Measurements from ENCODE around the gene PIK3R3.

The PIK3R3 gene

GRCh38 chr1:46056325-46056724, 76.1 kb downstream of the PIK3R3 start:
- Mint-ChIP-seq H3K27ac (no peak overlapping the region), H3K4me3 (no peak overlapping the region), H3K27me3 (ENCODE audit: low read depth) (no peaks in the 10 kb centered on the region), H3K36me3 (ENCODE audit: low read depth) (peaks cover 83% of the 10 kb centered on the region), H3K4me1 (no peaks in the 10 kb centered on the region), H3K9me3 (peaks cover 2% of the 10 kb centered on the region)
- TF ChIP-seq, protein P1, sequence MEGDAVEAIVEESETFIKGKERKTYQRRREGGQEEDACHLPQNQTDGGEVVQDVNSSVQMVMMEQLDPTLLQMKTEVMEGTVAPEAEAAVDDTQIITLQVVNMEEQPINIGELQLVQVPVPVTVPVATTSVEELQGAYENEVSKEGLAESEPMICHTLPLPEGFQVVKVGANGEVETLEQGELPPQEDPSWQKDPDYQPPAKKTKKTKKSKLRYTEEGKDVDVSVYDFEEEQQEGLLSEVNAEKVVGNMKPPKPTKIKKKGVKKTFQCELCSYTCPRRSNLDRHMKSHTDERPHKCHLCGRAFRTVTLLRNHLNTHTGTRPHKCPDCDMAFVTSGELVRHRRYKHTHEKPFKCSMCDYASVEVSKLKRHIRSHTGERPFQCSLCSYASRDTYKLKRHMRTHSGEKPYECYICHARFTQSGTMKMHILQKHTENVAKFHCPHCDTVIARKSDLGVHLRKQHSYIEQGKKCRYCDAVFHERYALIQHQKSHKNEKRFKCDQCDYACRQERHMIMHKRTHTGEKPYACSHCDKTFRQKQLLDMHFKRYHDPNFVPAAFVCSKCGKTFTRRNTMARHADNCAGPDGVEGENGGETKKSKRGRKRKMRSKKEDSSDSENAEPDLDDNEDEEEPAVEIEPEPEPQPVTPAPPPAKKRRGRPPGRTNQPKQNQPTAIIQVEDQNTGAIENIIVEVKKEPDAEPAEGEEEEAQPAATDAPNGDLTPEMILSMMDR (IDR thresholded peaks at IDR 0.05; ENCODE audit: unreplicated experiment in 3 of 3): no peak

DNA sequence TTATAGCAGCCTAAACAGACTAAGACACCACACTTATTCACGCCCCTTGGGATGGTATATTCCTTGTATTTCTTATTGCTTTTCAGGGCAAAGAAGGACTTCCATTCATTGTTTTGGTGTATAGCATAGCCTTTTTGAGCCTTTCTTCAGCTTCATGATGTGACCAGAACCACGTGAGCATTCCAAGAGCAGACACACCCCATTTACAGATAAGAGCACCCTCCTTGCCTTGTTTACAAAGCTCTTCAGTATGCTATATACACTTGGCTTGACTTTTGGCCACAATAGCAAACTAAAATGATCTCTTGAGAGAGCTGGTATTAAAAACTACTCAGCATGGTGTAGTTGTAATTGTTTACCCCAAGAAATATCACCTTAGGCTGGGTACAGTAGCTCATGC, 78.7 kb downstream of the PIK3R3 start:
- H3K27me3 Mint-ChIP-seq (ENCODE audit: low read depth): no peaks in the 10 kb centered on the region
- peaks cover 79% of the 10 kb centered on the region for H3K36me3 Mint-ChIP-seq (ENCODE audit: low read depth)

GRCh38 chr1:46044116-46044515, 88.3 kb downstream of the PIK3R3 start:
- H3K9me3 Mint-ChIP-seq: no peaks in the 10 kb centered on the region

More for the DNA sequence above, 78.7 kb downstream of the PIK3R3 start:
- TF ChIP-seq, protein P1 (IDR thresholded peaks at IDR 0.05; ENCODE audit: unreplicated experiment in 3 of 3): no peak
- H3K4me3 Mint-ChIP-seq: no peak overlapping the region
- H3K9me3 Mint-ChIP-seq: no peaks in the 10 kb centered on the region
- H3K27ac Mint-ChIP-seq: no peak overlapping the region
- H3K4me1 Mint-ChIP-seq: no peaks in the 10 kb centered on the region

GRCh38 chr1:46043458-46044017, 88.9 kb downstream of the PIK3R3 start:
- H3K27me3 Mint-ChIP-seq (ENCODE audit: low read depth): no peaks in the 10 kb centered on the region
- no peak overlapping the region for H3K4me3 Mint-ChIP-seq
- H3K4me1 Mint-ChIP-seq: peaks cover 22% of the 10 kb centered on the region
- no peaks in the 10 kb centered on the region for H3K9me3 Mint-ChIP-seq
- peak overlapping the region in 2 of 3 experiments; percentile 4 to 31 for H3K27ac Mint-ChIP-seq
- TF ChIP-seq, protein P1 (IDR thresholded peaks at IDR 0.05; ENCODE audit: unreplicated experiment in 3 of 3): no peak
- peaks cover 61% of the 10 kb centered on the region for H3K36me3 Mint-ChIP-seq (ENCODE audit: low read depth)

More at GRCh38 chr1:46044116-46044515, 88.3 kb downstream of the PIK3R3 start:
- Mint-ChIP-seq H3K4me3 (no peak overlapping the region), H3K27me3 (ENCODE audit: low read depth) (no peaks in the 10 kb centered on the region), H3K4me1 (peaks cover 22% of the 10 kb centered on the region), H3K36me3 (ENCODE audit: low read depth) (peaks cover 66% of the 10 kb centered on the region), H3K27ac (no peak overlapping the region)
- TF ChIP-seq, protein P1 (IDR thresholded peaks at IDR 0.05; ENCODE audit: unreplicated experiment in 3 of 3): no peak

GRCh38 chr1:46041974-46042373, 90.5 kb downstream of the PIK3R3 start:
- Mint-ChIP-seq H3K4me3 (no peak overlapping the region), H3K4me1 (peaks cover 22% of the 10 kb centered on the region), H3K36me3 (ENCODE audit: low read depth) (peaks cover 55% of the 10 kb centered on the region), H3K27me3 (ENCODE audit: low read depth) (no peaks in the 10 kb centered on the region), H3K9me3 (no peaks in the 10 kb centered on the region), H3K27ac (peak overlapping the region in 2 of 3 experiments; percentile 31 to 72)
- TF ChIP-seq, protein P1 (IDR thresholded peaks at IDR 0.05; ENCODE audit: unreplicated experiment in 3 of 3): no peak

DNA sequence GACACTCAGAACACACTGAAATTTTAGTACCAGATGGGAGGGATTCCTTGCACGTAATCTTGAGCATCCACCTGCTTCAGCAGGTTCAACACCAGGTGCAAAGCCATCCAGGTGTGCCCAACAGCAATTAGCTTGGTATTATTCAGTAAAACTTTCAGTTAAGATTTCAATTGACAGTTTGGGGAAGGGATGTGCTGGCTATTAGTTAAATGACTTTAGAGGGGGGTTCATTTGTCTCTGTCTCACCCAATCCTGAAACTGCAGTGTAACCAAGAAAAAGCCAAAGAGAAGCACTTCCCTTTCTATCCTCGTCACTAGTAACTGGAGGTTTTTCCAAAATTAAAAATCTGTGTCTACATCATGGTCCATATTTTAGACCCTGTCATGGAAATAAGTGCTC, 90.9 kb downstream of the PIK3R3 start:
- Mint-ChIP-seq H3K4me3 (no peak overlapping the region), H3K27me3 (ENCODE audit: low read depth) (no peaks in the 10 kb centered on the region), H3K27ac (peak overlapping the region in 2 of 3 experiments; percentile 31 to 72), H3K9me3 (no peaks in the 10 kb centered on the region), H3K36me3 (ENCODE audit: low read depth) (peaks cover 55% of the 10 kb centered on the region), H3K4me1 (peaks cover 22% of the 10 kb centered on the region)
- TF ChIP-seq, protein P1 (IDR thresholded peaks at IDR 0.05; ENCODE audit: unreplicated experiment in 3 of 3): no peak

All from nephron (organoid).